Left renal cortex interstitium (tissue), 4 donors: ENCODE data around the gene STX8. TPM values are rescaled to one million over a fixed set of nuclear protein-coding genes. Genes with fewer than 3 reads are reported as not detected.

Experiments
- DNase-seq, 4 donors: peaks; one replicate each; pipeline ENCODE4 v3.0.0-alpha.2; 2013; ENCODE audit warnings: low read depth in 4 of 4, low spot score in 2 of 4, missing footprints in 1 of 4
- polyA plus RNA-seq, 4 donors: library from polyadenylated mRNA; unstranded; fragments of 120-200 nt; gene quantifications; one replicate each; pipeline ENCODE4 v1.2.1, GENCODE V29; 2013; ENCODE audit not compliant: insufficient read length in 4 of 4

STX8 gene
- polyA plus RNA-seq, 4 donors = 59.1 to 71.2 (median 61.9) TPM

DNA sequence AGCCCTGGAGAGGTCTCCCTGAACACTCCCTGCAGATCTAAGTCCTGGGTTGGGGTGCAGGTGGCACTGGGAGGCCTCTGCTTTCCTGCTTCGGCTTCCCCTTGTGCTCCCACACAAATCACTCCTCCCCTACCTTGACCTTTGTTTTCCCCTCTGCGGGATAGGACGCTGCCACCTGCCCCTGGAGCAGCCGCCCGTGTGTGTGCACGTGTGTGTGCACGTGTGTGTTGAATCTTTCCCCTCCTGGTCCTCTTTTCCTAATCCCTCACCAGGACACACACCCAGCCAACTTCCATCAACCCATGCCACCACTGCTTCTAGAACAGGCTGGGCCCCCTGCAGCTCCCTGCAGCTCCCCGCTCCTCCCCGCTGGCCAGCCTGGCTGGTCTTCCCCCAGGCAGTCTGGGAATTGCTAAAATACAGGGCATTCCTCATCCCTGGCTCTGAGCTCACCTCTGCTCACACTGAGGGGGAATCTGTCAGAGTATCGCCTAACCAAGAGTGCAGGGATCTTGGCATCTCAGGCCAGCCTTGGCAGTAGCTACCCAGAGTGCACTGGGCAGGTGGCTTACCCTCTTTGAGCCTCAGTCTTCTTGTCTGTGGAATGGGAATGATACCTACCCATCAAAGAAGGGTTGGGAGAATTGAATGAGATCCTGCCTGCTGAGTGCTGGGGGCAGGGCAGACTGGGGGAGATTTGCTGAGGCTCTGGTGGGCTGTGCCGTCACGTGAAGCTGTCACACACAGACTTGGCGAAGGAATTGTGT is 355.8 kb downstream of the STX8 start:
- no peak for DNase-seq

DNA sequence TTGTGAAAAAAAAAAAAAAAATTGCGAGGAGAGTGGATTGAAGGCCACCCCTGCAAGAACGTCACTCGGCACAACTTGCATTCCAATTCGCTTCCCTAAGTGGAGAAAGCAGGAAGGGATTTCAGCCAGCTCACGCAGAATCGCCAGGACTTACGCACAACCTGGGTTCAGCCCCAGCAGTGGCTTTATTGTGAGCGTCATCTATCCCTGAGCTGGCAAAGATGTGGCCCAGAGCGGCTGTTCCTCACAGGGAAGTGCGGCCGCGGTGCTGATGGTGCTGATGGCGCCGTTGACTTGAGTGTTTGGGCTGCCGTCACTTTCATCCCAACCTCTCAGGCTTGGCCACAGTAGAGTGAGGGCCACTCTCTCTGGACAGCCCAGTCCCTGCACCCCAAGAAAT is 356.7 kb downstream of the STX8 start:
- DNase-seq = no peak

DNA sequence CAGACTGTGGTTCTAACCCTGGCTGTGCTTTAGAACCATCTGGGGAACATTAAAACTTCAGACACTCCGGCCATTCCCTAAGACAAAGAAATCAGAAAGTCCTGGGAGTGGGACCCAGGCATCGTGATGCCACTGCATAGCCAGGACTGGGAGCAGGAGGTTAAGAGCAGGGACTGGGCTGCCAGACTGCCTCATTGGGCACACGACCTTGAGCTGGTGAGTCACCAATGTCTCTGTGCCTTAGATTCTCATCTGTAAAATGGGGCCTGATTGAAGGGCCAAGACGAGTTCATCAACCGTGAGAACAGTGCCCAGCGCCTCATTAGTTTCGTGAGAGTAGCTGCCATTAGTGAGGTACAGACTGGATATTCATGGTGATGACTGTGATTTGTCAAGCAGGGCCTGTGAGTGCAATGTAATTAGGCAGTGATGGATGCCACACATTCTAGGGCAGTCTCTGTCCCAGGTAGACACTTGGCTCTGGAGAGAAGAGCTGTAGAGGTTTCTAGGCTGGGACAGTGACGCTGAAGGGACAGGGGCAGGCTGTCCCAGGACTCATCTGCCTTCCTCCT is 357.5 kb downstream of the STX8 start:
- DNase-seq = no peak

DNA sequence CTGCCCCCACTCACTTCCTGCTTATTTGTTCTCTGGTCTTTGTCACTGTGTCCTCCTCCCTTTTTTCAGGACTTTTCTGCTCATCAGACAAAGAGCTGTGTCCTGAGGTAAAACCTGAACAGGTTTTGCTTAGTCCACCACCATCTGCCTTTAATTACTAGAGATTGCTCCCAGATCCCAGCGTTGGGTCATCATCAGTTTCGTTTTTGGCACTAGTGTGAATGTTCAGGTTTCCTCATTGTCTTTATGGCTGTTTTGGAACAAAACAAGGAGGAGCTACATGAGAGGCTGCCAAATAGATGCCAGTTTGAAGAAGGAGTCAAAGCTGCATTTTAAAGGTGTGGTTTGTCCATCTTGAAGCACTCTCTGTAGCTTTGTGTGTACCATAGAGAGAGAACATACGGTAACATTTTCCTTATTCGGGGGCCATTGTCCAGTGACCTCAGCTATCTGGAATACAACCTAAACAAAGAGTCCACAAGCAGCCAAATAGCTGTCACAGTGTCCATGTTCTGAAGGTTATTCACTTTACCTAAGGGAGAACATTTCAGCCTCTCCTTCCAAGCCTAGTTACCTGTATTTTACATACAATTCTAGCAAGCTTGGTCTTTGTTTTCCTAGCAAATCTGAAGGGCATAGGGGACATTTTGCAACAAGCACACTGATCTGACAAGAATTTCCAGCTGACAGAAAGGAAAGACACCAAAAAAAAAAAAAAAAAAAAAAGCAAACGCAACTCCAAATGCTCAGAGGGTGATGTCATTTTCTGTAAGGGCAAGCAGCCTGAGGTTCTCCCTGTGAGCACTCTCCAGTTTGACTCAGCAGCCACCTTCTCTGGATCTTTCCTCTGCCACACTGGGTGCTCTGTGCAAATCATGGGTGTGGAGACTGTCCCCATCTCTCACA is 358.2 kb downstream of the STX8 start:
- DNase-seq = no peak

DNA sequence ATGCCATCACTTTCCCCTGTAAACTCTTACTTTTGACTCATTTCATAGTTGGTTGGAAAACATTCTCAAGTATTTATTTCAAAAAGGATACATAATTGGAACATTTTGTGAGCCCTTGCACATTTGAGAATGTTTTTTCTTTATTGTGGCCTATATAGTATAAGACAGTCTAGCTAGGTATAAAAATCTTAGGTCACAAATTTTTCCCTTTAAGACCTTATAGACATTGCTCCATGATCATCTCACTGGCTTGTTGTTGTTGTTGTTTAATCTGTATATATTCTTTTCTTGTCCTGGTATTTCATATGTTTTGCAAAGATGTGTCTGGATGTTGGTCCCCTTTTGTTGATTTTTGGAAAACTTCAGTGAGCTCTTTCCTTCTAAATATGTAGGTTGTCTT is 360.2 kb downstream of the STX8 start:
- DNase-seq = no peak

DNA sequence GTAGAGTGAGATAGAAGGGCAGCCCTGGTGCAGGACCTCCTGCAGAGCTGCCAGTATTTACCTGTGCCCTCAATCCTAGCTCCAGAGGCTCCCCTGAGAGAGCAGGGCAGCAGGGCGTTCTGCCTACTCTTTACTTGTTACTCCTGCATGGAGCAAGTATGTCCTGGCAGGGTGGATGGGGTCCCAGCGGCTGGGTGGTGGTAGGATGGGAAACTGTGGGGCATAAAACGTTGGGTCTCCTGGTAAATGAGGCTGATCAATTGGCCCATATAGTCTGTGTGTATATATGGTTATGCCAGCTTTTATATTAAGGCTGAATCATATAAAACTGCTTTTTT is 362.3 kb downstream of the STX8 start:
- no peak for DNase-seq

DNA sequence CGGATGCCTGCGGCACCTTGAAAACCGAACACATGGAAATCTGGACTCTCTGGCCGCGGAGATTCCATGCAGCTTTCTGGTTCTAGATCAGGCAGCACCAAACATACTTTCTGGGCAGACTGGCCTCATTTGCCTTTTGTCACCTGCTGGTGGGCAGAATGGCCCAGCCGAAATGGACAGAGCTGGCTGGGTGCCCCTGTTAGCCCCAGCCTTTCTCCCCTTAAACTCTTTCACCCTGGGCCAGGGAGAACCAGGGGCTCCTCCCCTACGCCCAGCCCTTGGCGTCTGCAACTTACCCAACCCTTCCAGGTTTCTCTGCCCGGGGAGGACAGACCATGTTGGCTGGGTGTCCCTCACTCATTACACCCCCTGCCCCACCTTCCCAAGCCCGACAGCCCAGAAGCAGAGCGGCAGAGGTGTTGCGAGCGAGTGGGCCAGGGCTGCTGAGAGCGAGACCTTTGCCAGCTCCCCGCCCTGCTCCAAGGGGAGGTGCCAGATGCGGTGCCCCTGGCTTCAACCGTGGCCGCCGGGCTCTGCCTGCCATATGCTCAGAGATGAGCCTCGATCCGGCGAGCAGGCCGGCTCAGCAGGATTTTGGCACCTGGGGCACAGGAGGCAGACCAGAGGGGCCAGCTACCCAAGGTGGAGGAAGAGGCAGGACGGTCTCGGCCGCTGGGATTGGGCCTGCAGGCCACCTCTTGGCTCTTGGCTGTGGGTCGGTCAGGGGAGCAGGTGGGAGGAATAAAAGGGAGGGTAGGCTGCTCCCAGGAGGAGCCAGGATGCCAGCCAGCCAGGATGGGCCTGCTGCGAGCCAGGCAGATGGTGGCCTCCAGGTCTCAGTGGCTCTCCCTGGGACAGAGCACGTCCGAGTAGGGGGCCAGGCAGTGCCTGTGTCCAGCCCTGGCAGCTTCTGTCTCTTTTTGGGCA is 363.0 kb downstream of the STX8 start:
- no peak for DNase-seq

DNA sequence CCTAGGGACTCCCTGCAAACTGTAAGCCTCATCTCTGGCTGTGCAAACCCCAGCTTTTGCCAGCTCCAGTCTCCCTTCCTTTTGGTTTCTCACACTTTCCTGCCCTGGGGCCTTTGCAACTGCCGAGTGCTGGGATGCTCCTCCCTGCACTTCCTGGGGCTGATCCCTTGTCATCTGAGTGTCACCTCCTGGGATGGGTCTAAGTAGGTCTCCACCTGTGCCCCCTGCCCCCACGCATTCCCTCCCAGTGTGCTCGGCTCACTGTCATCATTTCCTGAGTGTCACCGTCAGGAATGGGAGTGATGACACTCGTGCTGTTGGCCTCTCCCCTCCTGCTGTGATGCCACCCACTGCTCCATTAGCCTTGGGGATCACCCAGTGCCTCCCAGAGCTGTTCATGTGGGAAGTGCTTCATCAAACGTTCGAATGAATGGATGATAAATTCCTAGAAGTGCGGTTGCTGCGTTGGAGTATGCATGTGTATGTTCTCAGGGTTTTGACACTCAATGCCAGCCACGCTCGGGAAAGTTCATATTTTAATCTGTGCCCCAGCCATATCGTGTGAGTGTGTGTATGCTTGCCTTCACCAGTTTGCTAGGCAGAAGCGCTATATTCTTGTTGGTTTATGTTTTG is 364.4 kb downstream of the STX8 start:
- DNase-seq = no peak

DNA sequence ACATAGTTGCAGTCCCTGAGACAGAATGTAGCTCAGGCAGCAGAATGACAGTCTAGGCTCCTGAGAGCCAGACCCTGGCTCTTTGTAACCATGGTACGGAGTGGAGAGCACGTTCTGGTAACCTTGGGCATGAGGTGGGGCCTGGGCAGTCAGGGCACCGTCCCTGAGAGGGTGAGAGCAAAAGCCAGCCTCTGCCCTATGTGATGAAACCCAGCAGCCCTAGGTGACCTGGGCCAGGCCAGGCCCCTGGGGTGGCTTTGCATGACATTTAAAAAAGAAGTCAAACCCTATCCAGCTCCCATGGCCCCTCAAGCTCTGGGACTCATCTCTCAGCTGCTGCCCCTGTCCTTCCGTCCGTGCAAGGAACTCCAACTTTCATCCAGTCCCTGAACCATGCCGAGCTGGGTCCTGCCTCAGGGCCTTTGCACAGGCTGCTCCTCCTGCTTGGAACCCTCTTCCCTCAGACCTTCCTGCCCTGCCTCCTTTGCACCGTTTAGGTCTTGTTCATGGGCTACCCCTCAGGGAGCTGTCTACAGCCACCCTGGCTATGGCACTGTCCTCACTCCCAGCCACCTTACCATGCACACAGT is 365.7 kb downstream of the STX8 start:
- no peak for DNase-seq

DNA sequence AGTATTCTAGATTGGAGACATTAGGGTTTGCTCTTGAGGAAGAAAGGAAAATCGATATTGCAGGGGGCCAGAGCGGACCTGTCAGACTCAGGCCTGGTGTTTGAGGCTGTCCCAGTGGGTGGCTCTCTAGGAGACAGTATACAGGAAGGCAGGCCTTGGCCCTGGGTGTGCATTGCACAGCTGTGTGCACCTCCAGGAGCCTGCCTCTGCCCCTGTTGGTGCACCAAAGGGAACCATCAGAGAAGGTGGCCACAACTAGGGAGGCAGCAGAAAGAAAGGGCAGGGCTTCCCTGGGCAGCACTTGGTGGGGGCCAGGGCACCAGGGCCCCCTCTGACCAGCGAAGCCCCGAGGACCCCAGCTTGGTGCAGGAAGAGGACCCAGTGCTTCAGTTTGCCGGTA is 366.3 kb downstream of the STX8 start:
- no peak for DNase-seq

DNA sequence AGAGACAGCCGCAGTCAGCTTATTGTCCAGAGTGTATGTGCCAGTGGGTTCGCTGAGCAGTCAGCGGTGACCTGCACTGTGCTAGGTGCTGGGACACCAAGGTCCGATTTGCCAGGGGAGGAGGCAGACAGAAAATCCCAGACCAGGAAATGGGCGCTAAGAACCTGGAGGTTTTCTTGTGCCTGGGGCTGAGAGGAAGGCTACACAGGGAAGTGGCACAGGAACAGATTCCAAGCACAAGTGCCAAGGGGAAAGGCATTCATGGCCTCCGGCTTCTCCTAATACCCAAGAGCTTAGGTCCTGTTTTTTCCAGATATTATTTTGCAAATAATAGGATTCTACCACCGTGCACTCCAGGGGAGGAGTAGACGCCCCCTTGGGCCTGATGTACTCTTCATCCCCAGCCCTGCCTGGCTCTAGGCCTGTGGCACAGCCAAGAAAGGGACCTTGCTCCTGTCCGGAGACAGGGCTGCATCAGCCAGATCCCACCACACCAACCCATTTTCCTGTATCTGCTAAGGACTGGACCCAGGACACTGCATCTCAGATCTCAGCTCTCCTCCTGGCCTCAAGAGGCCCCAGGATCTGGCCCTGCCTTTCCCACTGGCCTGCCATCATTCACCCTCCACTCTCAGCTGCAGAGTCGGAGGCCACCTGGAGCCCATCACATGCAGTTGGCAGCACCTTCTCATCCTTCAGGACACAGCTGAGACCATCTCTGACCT is 367.1 kb downstream of the STX8 start:
- DNase-seq = no peak

DNA sequence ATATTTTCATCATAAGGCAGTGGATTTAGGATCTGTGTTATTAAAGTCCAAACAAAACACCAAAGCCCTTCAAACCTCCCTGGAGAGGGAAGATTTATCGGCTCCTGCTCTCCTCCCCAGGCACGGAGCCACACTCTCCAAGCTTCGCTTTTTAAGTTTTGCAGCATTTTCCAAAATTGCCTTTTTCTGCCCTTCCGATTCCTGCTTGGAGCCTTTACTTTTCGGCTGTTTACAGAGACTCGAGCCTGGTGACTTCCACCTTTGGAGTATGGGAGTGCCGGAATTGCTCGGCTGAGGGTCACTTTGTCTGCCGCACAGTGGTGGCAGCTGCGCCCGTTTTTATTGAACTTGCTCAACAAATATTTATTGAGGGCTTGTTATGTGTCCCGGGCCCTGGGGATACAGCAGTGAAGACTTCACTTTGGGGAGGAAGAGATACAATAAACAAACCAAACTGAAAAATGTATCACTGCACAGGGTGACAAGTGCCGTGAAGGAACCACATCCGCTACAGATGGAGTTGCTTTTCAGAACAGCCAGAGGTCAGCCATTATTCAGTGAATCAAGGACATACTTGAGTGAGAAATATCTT is 368.8 kb downstream of the STX8 start:
- DNase-seq = no peak

DNA sequence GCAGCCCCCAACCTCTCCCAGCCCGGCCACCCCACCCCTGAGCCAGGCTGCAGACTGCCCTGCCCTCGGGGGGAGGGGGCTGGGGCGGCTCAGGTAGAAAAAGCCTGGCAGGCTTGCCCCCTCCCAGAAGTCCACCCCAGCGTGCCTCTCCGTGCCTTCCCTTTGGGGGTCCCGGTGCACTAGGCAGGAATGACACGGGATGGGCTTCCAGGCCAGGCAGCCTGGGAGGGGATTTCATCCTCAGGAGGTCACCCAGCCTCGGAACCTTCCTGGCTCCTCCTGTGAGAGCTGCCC is 369.3 kb downstream of the STX8 start:
- DNase-seq = no peak

DNA sequence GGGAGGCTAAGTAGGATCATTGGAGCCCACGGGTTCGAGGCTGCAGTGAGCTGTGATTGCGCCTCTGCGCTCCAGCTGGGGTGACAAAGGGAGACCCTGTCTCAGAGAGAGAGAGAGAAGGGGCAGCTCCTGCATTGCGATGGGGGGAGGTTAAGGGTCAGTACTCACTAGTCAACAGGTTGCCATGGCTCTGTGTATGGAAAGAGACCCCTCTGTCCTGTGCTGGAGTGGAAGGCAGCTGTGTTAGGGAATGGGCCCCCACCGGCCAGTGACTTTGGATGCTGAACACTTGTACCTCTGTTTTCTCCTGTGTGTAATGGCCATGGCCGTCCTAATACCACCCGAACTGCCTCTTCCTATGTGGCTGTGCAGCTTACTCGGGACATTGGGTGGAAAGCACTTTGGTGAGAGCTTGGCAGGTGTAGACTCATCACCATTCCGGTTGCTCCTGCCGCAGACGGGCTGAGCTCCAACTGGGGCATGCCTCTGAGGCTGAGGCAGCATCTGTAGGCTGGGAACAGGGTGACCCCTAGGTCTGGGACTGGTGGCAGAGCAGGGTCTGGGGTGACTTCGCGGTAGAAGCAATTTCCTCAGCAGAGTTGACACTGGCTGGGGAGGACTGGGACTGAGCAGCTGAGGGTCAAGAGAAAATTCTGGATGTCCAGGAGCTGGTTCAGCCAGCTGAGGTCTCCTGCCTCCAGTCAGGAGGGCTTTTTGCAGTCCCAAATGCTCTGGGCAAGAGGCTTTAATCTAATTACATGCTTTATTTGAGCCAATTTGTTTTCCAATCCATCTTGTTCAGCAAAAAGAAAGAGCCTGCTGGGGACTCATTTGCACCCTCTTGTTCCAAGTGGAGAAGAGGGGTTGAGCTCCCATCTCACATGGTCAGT is 369.9 kb downstream of the STX8 start:
- no peak for DNase-seq

DNA sequence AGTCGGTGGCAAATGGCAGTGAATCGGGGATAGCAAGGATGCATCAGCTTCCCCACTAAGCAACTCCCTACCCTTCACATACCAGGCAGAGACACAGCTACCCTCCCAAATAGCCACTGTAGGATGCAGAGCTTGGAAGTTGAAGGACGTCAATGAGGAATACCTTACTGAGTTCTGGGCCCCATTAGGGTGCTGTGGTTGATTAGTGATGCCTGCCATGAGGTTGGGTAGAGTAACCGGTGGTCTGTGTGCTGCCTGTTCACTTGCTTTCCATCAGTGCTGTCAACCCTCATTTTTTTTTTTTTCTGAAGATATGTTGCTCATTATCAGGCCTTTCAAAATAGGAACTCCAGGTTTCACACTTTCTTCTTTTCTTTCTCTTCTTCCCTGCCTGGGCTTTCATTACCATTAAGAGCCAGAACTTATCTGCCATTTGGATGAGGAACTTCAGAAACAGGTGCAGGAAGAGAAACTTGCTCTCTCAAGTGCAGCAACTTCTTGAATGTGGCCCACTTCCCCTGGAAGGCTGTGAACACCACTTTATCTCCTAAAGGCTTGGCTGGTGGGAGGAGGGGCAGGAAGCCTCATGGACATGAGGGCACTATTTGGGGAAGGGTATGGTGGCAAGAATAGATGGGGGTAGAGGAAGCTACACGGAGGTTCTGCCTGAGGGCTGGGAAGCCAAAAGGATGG is 370.8 kb downstream of the STX8 start:
- DNase-seq = no peak

DNA sequence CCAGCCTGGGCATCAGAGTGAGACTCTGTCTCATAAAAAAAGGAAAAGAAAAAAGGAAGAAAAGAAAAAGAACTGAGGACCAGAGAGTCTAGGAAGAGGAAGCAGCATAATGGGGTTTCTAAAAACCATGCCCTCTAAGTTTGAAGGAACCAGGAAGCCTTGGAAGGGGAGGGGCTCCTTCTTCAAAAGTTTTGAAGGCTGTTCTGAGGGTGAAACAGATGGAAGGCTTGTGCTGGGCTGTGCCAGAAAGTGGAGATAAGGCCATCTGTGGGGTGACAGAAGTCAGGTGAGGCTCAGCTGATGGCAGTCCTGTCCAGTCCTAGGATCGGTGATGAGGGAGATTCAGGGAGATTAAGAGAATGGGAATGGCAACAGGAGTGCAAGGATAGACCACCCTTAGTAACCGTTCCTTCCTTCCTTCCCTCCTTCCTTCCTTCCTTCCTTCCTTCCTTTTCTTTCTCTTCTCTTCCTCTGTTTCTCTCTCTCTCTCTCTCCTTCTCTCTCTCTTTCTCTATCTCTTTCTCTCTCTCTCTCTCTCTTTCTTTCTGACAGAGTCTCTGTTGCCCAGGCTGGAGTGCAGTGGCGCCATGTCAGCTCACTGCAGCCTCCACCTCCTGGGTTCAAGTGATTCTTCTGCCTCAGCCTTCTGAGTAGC is 371.7 kb downstream of the STX8 start:
- no peak for DNase-seq

DNA sequence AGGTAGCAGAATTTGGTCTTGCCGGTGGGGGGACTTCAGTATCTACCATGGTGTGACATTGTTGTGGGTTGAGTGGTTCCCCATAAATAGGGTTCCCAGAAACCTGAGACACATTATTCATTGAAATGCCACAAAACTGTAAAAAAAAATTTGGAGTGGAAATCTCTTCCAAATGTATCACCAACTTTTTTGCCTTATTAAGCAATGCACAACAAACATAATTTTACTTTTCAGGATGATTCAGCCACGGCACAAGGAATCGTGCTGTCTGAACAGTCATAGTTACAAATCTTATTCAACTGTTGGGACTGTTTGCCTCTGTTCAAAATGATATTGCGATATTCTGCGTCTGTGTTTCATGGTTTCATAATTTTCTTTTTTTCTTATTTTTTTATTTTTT is 373.1 kb downstream of the STX8 start:
- DNase-seq = no peak
